Natural killer cell (primary cell): ENCODE measurements around the gene CLDN22. TPM values are rescaled to one million over a fixed set of nuclear protein-coding genes. Genes with fewer than 3 reads are reported as not detected.

Experiments
- ATAC-seq, 3 donors: fragments of 150-1000 bp in 2 of 3; fragments of 200-7000 bp in 1 of 3; cut with Tn5 transposase; 1 replicate in 1 of 3; 2 replicates in 2 of 3; pipeline ENCODE4 v1.10.0; 2021; ENCODE audit warnings: mild to moderate bottlenecking in 2 of 3, moderate library complexity in 2 of 3
- DNase-seq, 2 donors: peaks; one replicate each; pipeline versions ENCODE4 v3.0.0 to v3.0.0-alpha.2; 2013 to 2021; ENCODE audit warnings: mixed read lengths in 1 of 2
- H3K27ac ChIP-seq: one replicate; pipeline ENCODE4 v1.5.1; 2013; ENCODE audit warnings: mild to moderate bottlenecking, low read length
- H3K27me3 ChIP-seq: one replicate; pipeline ENCODE4 v1.6.1; 2013; ENCODE audit warnings: low read length; ENCODE audit not compliant: control insufficient read depth, insufficient read depth
- H3K36me3 ChIP-seq: one replicate; pipeline ENCODE4 v1.6.1; 2013; ENCODE audit warnings: low read length; ENCODE audit not compliant: control insufficient read depth, insufficient read depth
- H3K4me1 ChIP-seq: one replicate; pipeline ENCODE4 v1.6.1; 2013; ENCODE audit warnings: low read length; ENCODE audit not compliant: control insufficient read depth, insufficient read depth
- H3K4me3 ChIP-seq: one replicate; pipeline ENCODE4 v1.5.1; 2013; ENCODE audit warnings: low read length
- H3K9me3 ChIP-seq: one replicate; pipeline ENCODE4 v1.6.1; 2013; ENCODE audit warnings: low read length; ENCODE audit not compliant: control insufficient read depth, insufficient read depth
- H3K27ac Mint-ChIP-seq, 2 donors: one replicate each; pipeline ENCODE4 v1.8.0; 2022; ENCODE audit warnings: mild to moderate bottlenecking in 2 of 2, mixed read lengths in 2 of 2, moderate library complexity in 1 of 2
- H3K27me3 Mint-ChIP-seq, 2 donors: one replicate each; pipeline ENCODE4 v1.8.0; 2022; ENCODE audit warnings: low read depth in 2 of 2, mixed read lengths in 2 of 2
- H3K36me3 Mint-ChIP-seq: one replicate; pipeline ENCODE4 v1.8.0; 2022; ENCODE audit warnings: mixed read lengths
- H3K4me1 Mint-ChIP-seq, 2 donors: one replicate each; pipeline ENCODE4 v1.8.0; 2022; ENCODE audit warnings: mixed read lengths in 2 of 2
- H3K4me3 Mint-ChIP-seq: one replicate; pipeline ENCODE4 v1.8.0; 2022; ENCODE audit warnings: mild to moderate bottlenecking, moderate library complexity, mixed read lengths
- H3K9me3 Mint-ChIP-seq, 2 donors: one replicate each; pipeline ENCODE4 v1.8.0; 2022; ENCODE audit warnings: mixed read lengths in 2 of 2
- CTCF ChIP-seq: fragments of 200-600 bp; IDR thresholded peaks from one replicate; pipeline ENCODE4 v1.8.0; 2022; ENCODE audit warnings: antibody characterized with exemption
- WGBS: methylation state at CpG from one replicate; pipeline ENCODE4 v1.1.7; 2013; ENCODE audit warnings: missing lambda C conversion rate; ENCODE audit not compliant: insufficient coverage; 5-methylcytosine and 5-hydroxymethylcytosine counted together
- intact Hi-C: fragments of 100-400 bp; cut with micrococcal nuclease; formaldehyde crosslinking; loops from one replicate; pipeline ENCODE4 v1.14.2; 2022
- total RNA-seq, 4 donors: library from RNA; stranded (reverse); fragments of 120-200 nt in 1 of 4; gene quantifications; one replicate each; pipeline versions ENCODE4 v1.2.3 to v1.2.4, GENCODE V29; 2013 to 2022

The CLDN22 gene
- total RNA-seq, 3 donors from 2014 or later (not counting 1 experiment from before 2014, with no cell fraction given), result 0.25 to 0.60 TPM; not detected in 1

- peaks cover 7 to 24% of the 10 kb centered on the region in 2 donors for H3K4me1 Mint-ChIP-seq
- H3K36me3 ChIP-seq, result no peaks in the 10 kb centered on the region
- no peak for DNase-seq
- H3K4me1 ChIP-seq, result peaks cover 18% of the 10 kb centered on the region
- no peak overlapping the region for H3K27ac ChIP-seq
- intact Hi-C loops, result no loop called here
- H3K4me3 Mint-ChIP-seq, result peak overlapping the region; percentile 40
- peak in 2 of 3 donors; percentile 38 to 53 for ATAC-seq
- H3K9me3 ChIP-seq, result no peaks in the 10 kb centered on the region
- H3K36me3 Mint-ChIP-seq, result no peaks in the 10 kb centered on the region
- no peak overlapping the region for H3K4me3 ChIP-seq
- peaks cover 21 to 27% of the 10 kb centered on the region in 2 donors for H3K27me3 Mint-ChIP-seq
- WGBS, result 49% methylated on average over 3 of the region's 3 CpGs
- H3K27ac Mint-ChIP-seq, result peak overlapping the region in 1 of 2 donors; percentile 53
- no peak for TF ChIP-seq CTCF
- H3K9me3 Mint-ChIP-seq, result no peaks in the 10 kb centered on the region
- H3K27me3 ChIP-seq, result peaks cover 2% of the 10 kb centered on the region
Observed at GRCh38 chr4:183335369-183335940, 15.4 kb upstream of the CLDN22 start.

DNA sequence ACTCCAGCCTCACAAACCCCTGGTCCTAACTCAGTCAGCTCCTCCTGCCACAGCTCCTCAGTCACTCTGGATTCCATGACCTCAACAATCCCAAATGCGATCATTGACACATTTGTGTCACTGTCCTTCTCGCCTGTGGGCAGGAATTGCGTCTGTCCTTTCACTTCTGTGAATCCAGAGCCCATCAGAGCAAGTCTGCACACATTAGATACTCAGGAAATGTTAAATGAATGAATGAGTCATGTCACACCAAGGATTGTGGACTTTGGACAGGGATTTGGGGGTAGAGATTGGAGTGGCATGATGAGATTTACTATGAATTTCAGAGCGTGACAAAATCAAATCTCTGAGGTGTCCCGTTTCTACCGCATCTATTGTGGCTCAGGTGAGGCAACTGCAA lies 13.9 kb upstream of the CLDN22 start:
- DNase-seq (no peak), ATAC-seq (no peak)
- Histone ChIP-seq H3K27ac (no peak overlapping the region), H3K4me3 (no peak overlapping the region), H3K4me1 (peaks cover 18% of the 10 kb centered on the region), H3K36me3 (no peaks in the 10 kb centered on the region), H3K27me3 (peaks cover 2% of the 10 kb centered on the region), H3K9me3 (no peaks in the 10 kb centered on the region)
- WGBS, result 88% methylated on average over 4 of the region's 6 CpGs
- peaks cover 22 to 37% of the 10 kb centered on the region in 2 donors for H3K27me3 Mint-ChIP-seq
- H3K4me1 Mint-ChIP-seq, result peaks cover 7 to 24% of the 10 kb centered on the region in 2 donors
- H3K36me3 Mint-ChIP-seq, result no peaks in the 10 kb centered on the region
- peak overlapping the region in 1 of 2 donors; percentile 11 for H3K27ac Mint-ChIP-seq
- H3K4me3 Mint-ChIP-seq, result no peak overlapping the region
- intact Hi-C loops, result no loop called here
- no peaks in the 10 kb centered on the region for H3K9me3 Mint-ChIP-seq
- TF ChIP-seq CTCF, result no peak

GRCh38 chr4:183333202-183333601 lies 13.1 kb upstream of the CLDN22 start:
- Mint-ChIP-seq H3K27me3 (peaks cover 22 to 45% of the 10 kb centered on the region in 2 donors), H3K4me1 (peaks cover 7 to 24% of the 10 kb centered on the region in 2 donors), H3K36me3 (no peaks in the 10 kb centered on the region), H3K9me3 (no peaks in the 10 kb centered on the region), H3K4me3 (no peak overlapping the region), H3K27ac (no peak overlapping the region)
- H3K4me1 ChIP-seq, result peaks cover 18% of the 10 kb centered on the region
- ATAC-seq (no peak), DNase-seq (no peak)
- WGBS, result 94% methylated on average over 9 of the region's 9 CpGs
- no peaks in the 10 kb centered on the region for H3K36me3 ChIP-seq
- intact Hi-C loops, result no loop called here
- no peaks in the 10 kb centered on the region for H3K9me3 ChIP-seq
- no peak overlapping the region for H3K4me3 ChIP-seq
- peaks cover 2% of the 10 kb centered on the region for H3K27me3 ChIP-seq
- no peak overlapping the region for H3K27ac ChIP-seq
- TF ChIP-seq CTCF, result no peak

DNA sequence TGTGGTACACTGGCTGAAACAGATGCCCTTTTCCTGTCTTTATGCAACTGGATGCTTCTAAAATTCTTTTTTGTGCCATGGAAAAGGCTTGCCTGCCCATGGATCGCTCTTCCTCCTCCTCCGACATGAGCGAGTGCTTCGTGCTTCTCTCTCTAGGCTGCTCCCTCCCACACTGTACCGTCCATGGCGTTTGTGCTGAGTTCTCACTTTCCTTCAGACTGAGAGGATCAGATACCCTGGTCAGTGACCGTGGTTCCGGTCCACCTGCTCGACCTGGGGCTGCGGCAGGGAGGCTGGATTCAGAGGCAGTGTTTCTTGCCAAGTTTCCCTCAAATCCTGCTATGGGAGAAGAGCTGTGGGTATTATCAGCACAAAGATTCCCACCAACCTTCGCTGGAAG lies 12.4 kb upstream of the CLDN22 start:
- H3K36me3 ChIP-seq, result no peaks in the 10 kb centered on the region
- H3K27me3 ChIP-seq, result peaks cover 2% of the 10 kb centered on the region
- H3K9me3 ChIP-seq, result no peaks in the 10 kb centered on the region
- H3K4me1 ChIP-seq, result peaks cover 14% of the 10 kb centered on the region
- H3K27ac Mint-ChIP-seq, result no peak overlapping the region
- peaks cover 7 to 17% of the 10 kb centered on the region in 2 donors for H3K4me1 Mint-ChIP-seq
- TF ChIP-seq CTCF, result no peak
- H3K27me3 Mint-ChIP-seq, result peaks cover 22 to 46% of the 10 kb centered on the region in 2 donors
- intact Hi-C loops, result no loop called here
- DNase-seq, result no peak
- H3K4me3 Mint-ChIP-seq, result no peak overlapping the region
- no peak overlapping the region for H3K27ac ChIP-seq
- no peaks in the 10 kb centered on the region for H3K36me3 Mint-ChIP-seq
- no peak overlapping the region for H3K4me3 ChIP-seq
- no peak for ATAC-seq
- H3K9me3 Mint-ChIP-seq, result no peaks in the 10 kb centered on the region
- 85% methylated on average over 11 of the region's 11 CpGs for WGBS
